Stomach (tissue), 9 donors: ENCODE data around the gene PTGER3. TPM values are rescaled to one million over a fixed set of nuclear protein-coding genes. Genes with fewer than 3 reads are reported as not detected.

ENCODE experiments used
- DNase-seq, 2 donors: peaks; one replicate each; pipeline versions ENCODE4 v3.0.0 to v3.0.0-alpha.2; 2013 to 2019
- H3K27ac ChIP-seq, 5 donors: fragments of 200-600 bp in 4 of 5; sonication (generic) in 4 of 5; one replicate each; pipeline ENCODE4 v1.5.1; 2013 to 2019; ENCODE audit warnings: mild to moderate bottlenecking in 1 of 5, moderate library complexity in 1 of 5
- H3K27me3 ChIP-seq, 3 donors: fragments of 200-600 bp; sonication (generic); one replicate each; pipeline ENCODE4 v1.5.1; 2017 to 2019; ENCODE audit warnings: mixed run types in 1 of 3
- H3K36me3 ChIP-seq, 4 donors: fragments of 200-600 bp; sonication (generic); 1 replicate in 3 of 4; 2 replicates in 1 of 4; pipeline ENCODE4 v1.5.1; 2016 to 2019
- H3K4me1 ChIP-seq, 4 donors: fragments of 200-600 bp; sonication (generic); one replicate each; pipeline ENCODE4 v1.5.1; 2016 to 2019
- H3K4me3 ChIP-seq, 4 donors: fragments of 200-600 bp; sonication (generic) in 3 of 4; one replicate each; pipeline ENCODE4 v1.5.1; 2016 to 2019; ENCODE audit warnings: mild to moderate bottlenecking in 1 of 4
- H3K9me3 ChIP-seq, 4 donors: fragments of 200-600 bp; sonication (generic); one replicate each; pipeline ENCODE4 v1.5.1; 2016 to 2019
- CTCF ChIP-seq, 7 experiments: fragments of 450-650 bp in 4 of 7; fragments of 200-600 bp in 3 of 7; sonication (generic) in 3 of 7; IDR thresholded peaks; one replicate each; pipeline ENCODE4 v1.5.1; 2016 to 2019; ENCODE audit warnings: antibody characterized with exemption in 7 of 7, control low read depth in 2 of 7, mild to moderate bottlenecking in 1 of 7
- EP300 ChIP-seq: sonication (generic); formaldehyde crosslinking; IDR thresholded peaks from one replicate; pipeline ENCODE4 v1.6.1; 2017; ENCODE audit warnings: antibody characterized with exemption
- POLR2A ChIP-seq, 4 donors: fragments of 450-650 bp; IDR thresholded peaks; one replicate each; pipeline ENCODE4 v1.6.1; 2016; ENCODE audit warnings: antibody characterized with exemption in 4 of 4, control low read depth in 2 of 4, mild to moderate bottlenecking in 1 of 4, moderate library complexity in 1 of 4
- POLR2AphosphoS5 ChIP-seq, 3 donors: sonication (generic); formaldehyde crosslinking; IDR thresholded peaks; one replicate each; pipeline ENCODE4 v1.6.1; 2016; ENCODE audit warnings: antibody characterized with exemption in 3 of 3
- whole genome bisulfite sequencing, 5 donors: extraction: QIAGEN DNeasy Blood & Tissue Kit in 3 of 5; methylation state at CpG; one replicate each; pipeline versions ENCODE4 v1.1.5 to v1.1.7; 2013 to 2018; 5-methylcytosine and 5-hydroxymethylcytosine counted together
- intact Hi-C: fragments of 100-400 bp; cut with DNase I; formaldehyde crosslinking; loops from one replicate; pipeline ENCODE4 v1.15.1; 2023; ENCODE audit warnings: low total_unique reads
- polyA plus RNA-seq, 3 donors: library from polyadenylated mRNA; stranded (reverse); fragments of 200-250 nt; gene quantifications; one replicate each; pipeline ENCODE4 v1.2.3, GENCODE V29; 2013
- total RNA-seq, 5 donors: library from RNA; depleted of rRNA; stranded (reverse); fragments of >200 nt; gene quantifications; one replicate each; pipeline versions ENCODE4 v1.1.0 to v1.2.3, GENCODE V29; 2014 to 2016
- donor health status: healthy with polysubstance abuse.
- donor health status: Bipolar disorder and iron deficiency.
- donor health status: healthy.

The PTGER3 gene
- total and polyA plus RNA-seq, 8 donors = 2.3 to 44.3 (median 15.2) TPM

- intact Hi-C loops = no loop called here
- Histone ChIP-seq H3K9me3 (no peaks in the 10 kb centered on the region), H3K27ac (no peak overlapping the region), H3K27me3 (no peaks in the 10 kb centered on the region), H3K4me1 (no peaks in the 10 kb centered on the region), H3K36me3 (no peaks in the 10 kb centered on the region), H3K4me3 (no peak overlapping the region)
- 87 to 96% (median 90%) methylated on average over 1 of the region's 1 CpG for WGBS, 5 donors
- TF ChIP-seq POLR2AphosphoS5 (IDR thresholded peaks at IDR 0.05) = no peak
- no peak for TF ChIP-seq CTCF (IDR thresholded peaks at IDR 0.05)
- TF ChIP-seq EP300 = no peak
- no peak for TF ChIP-seq POLR2A (IDR thresholded peaks at IDR 0.05)
- DNase-seq = no peak
Observed at GRCh38 chr1:71014178-71014579, 33.4 kb downstream of the PTGER3 start.

DNA sequence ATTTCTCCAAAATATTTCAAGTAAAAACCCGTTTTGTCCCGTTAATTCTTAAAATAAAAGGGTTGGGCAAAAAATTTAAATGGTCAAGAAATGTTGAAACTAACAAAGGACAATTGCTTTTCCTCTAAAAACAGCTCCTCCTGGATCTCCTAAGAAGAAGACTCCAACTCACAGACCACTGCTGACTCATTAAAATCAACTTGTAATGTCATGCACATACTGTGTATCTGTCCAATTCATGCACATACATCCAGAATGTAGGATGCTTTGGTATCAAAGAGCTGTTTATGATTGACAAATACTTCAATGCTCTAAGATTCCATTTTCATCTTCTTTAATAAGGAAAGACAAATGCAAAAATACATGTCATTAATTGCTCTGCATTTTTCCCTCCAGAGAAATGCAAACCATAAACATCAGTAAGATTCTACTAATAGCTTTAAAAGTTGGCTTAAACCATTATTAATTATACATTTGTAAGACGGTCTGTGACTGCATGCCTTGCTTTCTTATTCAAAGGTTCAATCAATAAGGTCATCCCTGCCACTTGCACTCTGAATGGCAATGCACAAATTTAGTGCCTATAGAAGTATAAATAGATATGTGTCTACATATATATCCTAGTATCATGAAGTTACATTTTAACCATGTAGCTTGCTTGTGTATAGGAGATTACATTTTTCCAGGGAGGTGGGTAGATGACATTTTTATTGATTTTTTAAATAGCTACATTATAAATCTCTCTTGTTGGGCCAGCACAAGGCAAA lies 44.7 kb downstream of the PTGER3 start:
- intact Hi-C loops = no loop called here
- Histone ChIP-seq H3K4me1 (peaks cover 0 to 13% (median 5%) of the 10 kb centered on the region in 4 donors), H3K9me3 (no peaks in the 10 kb centered on the region), H3K27ac (no peak overlapping the region), H3K27me3 (no peaks in the 10 kb centered on the region), H3K4me3 (no peak overlapping the region), H3K36me3 (no peaks in the 10 kb centered on the region)
- TF ChIP-seq POLR2AphosphoS5 (IDR thresholded peaks at IDR 0.05) (no peak), CTCF (IDR thresholded peaks at IDR 0.05) (no peak), POLR2A (IDR thresholded peaks at IDR 0.05) (no peak), EP300 (no peak)
- no peak for DNase-seq
- WGBS, 5 donors = 81 to 87% (median 83%) methylated on average over 3 of the region's 3 CpGs

DNA sequence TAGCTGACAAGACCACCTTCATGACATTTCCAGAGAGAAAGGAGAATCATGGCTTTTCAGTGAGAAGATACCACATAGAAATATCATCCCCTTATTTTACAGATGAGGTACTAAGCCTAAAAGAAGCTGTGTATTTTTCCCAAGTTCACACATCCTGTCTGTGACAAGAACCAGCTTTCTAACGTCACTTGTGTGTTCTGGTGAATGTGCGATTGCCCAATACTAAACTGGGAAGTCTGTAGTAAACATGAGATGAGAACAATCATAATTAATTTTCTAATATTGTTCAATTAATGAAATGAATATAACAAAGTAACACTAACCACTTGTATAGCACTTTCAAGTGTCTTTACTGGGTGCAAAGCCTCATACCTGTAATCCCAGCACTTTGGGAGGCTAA lies 46.0 kb downstream of the PTGER3 start:
- intact Hi-C loops = no loop called here
- Histone ChIP-seq H3K36me3 (no peaks in the 10 kb centered on the region), H3K9me3 (no peaks in the 10 kb centered on the region), H3K27ac (no peak overlapping the region), H3K4me3 (no peak overlapping the region), H3K4me1 (peaks cover 0 to 13% (median 5%) of the 10 kb centered on the region in 4 donors), H3K27me3 (no peaks in the 10 kb centered on the region)
- TF ChIP-seq CTCF (IDR thresholded peaks at IDR 0.05) (no peak), POLR2A (IDR thresholded peaks at IDR 0.05) (no peak), EP300 (no peak), POLR2AphosphoS5 (IDR thresholded peaks at IDR 0.05) (no peak)
- no peak for DNase-seq
- WGBS, 5 donors = 49 to 66% (median 54%) methylated on average over 2 of the region's 2 CpGs

GRCh38 chr1:70997793-70998192 lies 49.8 kb downstream of the PTGER3 start:
- H3K27ac ChIP-seq = no peak overlapping the region
- no peaks in the 10 kb centered on the region for H3K36me3 ChIP-seq
- no peaks in the 10 kb centered on the region for H3K27me3 ChIP-seq
- intact Hi-C loops = no loop called here
- no peak for DNase-seq
- no peak overlapping the region for H3K4me3 ChIP-seq
- 79 to 95% (median 85%) methylated on average over 1 of the region's 1 CpG for WGBS, 5 donors
- peaks cover 0 to 13% (median 5%) of the 10 kb centered on the region in 4 donors for H3K4me1 ChIP-seq
- H3K9me3 ChIP-seq = no peaks in the 10 kb centered on the region
- no peak for TF ChIP-seq POLR2AphosphoS5 (IDR thresholded peaks at IDR 0.05)
- TF ChIP-seq EP300 = no peak
- TF ChIP-seq POLR2A (IDR thresholded peaks at IDR 0.05) = no peak
- no peak for TF ChIP-seq CTCF (IDR thresholded peaks at IDR 0.05)
